ENCODE measurements around the gene KRTAP5-10.
"Not testable (repeated sequence)": the region's sequence is repeated elsewhere in the genome, so short reads cannot be mapped to it uniquely, and the experiment has no call there.

KRTAP5-10 gene, protein sequence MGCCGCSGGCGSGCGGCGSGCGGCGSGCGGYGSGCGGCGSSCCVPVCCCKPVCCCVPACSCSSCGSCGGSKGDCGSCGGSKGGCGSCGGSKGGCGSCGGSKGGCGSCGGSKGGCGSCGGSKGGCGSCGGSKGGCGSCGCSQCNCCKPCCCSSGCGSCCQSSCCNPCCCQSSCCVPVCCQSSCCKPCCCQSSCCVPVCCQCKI

DNA sequence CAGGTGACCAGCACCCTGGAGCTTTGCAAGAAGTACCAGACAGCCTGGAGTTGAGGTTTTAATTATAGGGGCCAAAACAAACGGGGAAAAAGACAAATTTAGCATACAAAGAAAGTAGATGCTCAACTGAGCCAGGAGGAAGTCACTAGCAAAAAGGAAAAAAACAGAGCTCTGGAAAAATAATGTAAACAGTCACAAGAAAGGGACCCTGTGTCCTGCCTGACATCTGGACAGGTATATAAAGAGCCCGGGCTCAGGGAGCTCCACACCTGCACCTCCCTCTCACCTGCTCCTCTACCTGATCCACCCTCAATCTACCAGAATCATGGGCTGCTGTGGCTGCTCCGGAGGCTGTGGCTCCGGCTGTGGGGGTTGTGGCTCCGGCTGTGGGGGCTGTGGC lies at the start of gene KRTAP5-10:
KRTAP5-10 (plus strand) TSS at position 301 of the 400 bp plus-strand sequence; CDS start at position 326, 25 bp downstream.
- no peak for DNase-seq

DNA sequence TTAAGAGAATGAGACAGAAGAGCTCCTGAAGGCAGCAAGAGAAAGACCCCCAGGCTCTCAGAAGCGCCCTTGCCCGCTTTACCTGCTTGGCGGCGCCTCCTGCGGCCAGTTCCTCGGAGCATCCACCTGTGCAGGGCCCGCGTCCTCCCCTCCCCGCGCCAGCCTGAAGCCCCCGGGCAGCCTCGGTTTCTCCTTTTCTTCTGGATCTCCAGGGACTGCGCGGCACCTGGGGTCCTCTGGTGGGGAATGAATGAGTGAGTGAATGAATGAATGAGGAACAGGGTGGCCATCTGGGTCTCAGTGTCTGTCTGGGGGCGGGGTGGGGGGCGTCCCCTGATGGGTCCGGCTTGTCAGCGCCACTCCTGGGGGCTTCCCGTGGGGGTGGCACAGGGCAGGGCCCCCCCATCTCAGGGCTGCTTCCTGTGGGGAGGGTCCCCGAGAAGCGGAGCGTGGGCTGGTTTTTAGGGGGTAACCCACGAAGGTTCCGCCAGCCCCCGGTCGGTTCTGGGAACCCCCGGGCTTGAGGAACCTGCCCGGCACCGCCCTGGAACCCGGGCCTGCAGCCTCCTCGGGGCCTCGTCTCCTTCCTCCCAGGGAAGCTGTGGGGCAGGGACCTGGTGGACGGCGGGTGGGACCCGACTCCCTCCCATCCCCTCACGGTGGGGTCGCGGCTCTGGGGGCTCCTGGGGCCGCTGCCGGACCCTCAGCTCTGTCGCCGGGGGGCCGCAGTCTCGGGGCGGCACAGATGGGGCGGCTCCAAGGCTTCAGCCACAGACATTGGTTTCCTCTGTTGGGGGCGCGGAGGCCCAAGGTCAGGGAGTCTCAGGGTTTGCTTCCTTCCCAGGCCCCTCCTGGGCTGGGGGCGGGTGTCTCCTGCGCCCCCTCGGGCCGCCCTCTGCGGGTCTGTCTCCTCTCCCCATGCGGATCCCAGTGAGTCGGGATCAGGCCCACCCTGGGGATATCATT lies 46.6 kb upstream of the KRTAP5-10 start:
- no peak for DNase-seq

DNA sequence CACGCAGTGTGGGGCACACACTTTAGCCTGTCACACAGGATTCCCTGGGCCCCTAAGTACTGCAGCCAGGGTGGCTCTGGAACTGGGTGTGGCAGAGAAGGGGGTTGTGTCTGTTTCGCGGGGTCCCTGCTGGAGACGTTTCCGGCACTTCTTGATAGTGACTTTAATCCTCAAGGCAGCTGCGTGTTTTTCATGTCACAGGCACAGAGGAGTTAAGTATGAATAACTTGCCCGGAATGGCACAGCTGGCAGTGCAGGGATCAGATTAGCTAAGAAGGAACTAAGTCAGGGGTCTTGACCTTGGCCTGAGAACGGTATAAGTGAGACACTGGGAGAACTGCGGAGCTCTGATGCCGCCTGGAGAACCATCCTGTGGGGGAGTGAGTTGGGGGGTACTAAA lies 45.8 kb upstream of the KRTAP5-10 start:
- no peak for DNase-seq

DNA sequence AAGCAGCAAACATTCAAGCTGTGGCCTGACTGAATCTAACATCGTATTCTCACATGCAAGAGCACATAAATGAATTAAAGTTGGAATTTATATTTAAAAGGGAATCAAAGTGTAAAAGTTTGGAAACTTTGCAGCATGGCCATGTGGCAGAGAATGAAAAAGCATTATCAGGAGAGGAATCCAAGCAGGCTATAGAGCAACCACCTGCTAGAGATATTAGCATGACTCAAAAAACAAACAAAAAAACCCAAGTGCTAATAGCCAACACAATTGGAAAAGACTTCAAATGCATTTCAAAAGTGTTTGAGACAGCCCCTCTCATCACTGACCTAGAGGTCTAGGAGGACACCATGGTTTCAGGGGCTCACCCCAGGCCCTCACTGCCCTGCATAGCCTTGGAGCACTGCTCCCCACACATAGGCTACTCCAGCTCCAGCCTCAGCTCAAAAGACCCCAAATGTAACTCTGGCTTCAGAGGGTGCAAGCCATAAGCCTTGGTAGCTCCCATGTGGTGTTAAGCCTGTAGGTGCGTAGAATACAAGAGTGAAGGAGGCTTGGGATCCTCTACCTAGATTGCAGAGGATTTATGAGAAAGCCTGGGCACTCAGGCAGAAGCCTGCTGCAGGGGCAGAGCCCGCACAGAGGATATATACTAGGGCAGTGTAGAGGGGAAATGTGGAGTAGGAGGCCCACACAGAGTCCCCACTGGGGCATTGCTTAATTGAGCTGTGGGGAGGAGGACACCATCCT lies 40.0 kb upstream of the KRTAP5-10 start:
- DNase-seq = no peak

DNA sequence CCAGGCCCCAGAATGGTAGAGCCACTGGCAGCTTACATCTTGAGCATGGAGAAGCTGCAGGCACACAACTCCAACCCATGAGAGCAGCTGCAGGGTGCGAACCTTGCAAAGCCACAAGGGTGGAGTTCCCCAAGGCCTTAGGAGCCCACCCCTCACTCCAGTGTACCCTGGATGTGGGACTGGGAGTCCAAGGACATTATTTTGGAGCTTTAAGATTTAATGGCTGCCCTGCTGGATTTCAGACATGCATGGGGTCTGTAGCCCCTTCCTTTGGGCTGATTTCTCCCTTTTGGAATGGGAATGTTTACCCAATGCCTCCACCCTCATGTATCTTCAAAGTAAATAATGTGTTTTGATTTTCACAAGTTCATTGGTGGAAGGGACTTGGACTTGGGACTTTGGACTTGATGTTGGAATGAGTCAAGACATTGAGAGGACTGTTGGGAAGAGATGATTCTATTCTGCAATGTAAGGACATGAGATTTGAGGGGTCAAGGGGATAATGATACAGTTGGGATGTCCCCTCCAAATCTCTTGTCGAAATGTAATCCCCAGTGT lies 39.3 kb upstream of the KRTAP5-10 start:
- DNase-seq = no peak

DNA sequence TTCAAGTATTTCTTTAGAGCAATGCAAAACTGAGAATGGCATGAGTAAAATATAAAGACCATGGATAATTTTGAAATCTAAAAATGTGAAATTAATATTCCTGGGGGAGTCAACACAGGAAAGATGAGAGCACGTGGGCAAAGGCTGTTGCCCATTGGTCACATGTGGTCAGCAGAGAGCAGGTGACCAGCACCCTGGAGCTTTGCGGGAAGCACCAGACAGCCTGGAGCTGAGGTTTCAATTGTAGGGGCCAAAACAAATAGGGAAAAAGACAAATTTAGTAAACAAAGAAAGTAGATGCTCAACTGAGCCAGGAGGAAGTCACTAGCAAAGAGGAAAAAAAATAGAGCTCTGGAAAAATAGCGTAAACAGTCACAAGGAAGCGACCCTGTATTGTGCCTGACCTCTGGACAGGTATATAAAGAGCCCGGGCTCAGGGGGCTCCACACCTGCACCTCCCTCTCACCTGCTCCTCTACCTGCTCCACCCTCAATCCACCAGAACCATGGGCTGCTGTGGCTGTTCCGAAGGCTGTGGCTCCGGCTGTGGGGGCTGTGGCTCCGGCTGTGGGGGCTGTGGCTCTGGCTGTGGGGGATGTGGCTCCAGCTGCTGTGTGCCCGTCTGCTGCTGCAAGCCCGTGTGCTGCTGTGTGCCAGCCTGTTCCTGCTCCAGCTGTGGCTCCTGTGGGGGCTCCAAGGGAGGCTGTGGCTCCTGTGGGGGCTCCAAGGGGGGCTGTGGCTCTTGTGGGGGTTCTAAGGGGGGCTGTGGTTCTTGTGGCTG lies 38.4 kb upstream of the KRTAP5-10 start, which contains the start of gene KRTAP5-7:
KRTAP5-7 (plus strand) TSS at position 472 of the 780 bp plus-strand sequence; CDS start at position 506, 34 bp downstream.
- DNase-seq = not testable (repeated sequence)

DNA sequence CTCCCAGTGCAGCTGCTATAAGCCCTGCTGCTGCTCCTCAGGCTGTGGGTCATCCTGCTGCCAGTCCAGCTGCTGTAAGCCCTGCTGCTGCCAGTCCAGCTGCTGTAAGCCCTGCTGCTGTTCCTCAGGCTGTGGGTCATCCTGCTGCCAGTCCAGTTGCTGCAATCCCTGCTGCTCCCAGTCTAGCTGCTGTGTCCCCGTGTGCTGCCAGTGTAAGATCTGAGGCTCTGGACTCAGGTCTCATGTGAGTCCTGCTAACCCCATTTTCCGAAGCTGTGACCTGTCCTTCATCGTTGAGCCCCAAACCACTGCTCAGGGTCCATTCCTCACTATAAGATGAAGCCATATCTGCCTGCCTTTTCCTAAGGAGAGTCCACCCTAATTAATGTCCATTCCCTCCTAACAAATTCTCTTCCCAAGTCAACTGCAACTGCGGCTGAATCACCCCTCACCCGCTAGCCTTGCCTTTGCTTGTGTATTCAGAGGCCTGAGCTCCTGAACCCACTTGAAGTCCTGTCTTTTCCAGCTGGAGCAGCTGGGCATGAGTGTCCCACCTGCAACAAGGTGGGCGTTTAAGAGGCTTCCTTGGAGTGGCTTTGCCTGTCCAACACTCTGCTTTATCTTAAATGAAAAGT lies 37.7 kb upstream of the KRTAP5-10 start:
- DNase-seq = no peak

DNA sequence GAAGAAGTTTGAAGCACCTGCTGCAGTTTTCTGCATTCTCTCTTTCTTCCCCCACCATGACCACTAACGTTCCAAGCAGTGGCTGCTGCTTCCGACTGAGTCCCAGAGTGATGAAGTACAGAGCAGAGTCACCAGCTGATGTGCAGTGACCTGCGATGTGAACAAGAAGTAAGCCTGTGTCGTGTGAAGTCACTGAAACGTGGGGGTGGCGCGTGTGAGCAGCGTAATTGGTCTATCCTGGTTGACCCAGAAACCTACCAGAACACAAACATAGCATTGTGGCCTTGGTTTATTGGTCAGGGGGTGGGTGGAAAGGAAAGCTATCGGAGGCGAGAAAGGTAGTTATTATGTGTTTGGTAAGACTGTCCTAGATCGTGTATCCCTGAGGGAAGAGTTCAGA lies 34.8 kb upstream of the KRTAP5-10 start:
- DNase-seq = no peak

DNA sequence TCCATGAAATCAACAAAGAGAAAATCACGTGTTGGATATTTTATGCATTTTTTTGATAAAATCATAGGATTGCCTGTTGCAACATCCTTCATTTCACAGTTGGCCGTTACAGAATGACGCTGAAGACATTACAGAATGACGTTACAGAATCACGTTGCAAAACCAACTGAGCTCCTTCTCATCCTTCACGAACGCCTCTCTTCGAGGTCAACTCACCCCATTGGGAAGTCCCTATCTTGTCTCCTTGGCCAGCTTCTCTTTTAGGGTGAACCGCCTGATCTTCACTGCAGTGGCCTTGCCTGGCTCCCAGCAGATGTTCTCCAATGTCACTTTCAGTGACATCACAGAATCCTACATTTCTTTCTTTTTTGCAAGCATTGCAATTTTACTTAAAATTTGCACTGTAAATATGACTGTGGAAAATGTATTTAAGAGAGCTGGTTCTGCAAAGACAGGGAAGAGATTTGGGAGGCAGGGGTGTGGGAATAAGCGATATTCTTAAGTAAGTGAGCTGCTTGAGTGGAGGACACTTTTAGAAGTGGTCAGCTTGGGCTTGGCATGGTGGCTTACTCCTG lies 33.2 kb upstream of the KRTAP5-10 start:
- no peak for DNase-seq

DNA sequence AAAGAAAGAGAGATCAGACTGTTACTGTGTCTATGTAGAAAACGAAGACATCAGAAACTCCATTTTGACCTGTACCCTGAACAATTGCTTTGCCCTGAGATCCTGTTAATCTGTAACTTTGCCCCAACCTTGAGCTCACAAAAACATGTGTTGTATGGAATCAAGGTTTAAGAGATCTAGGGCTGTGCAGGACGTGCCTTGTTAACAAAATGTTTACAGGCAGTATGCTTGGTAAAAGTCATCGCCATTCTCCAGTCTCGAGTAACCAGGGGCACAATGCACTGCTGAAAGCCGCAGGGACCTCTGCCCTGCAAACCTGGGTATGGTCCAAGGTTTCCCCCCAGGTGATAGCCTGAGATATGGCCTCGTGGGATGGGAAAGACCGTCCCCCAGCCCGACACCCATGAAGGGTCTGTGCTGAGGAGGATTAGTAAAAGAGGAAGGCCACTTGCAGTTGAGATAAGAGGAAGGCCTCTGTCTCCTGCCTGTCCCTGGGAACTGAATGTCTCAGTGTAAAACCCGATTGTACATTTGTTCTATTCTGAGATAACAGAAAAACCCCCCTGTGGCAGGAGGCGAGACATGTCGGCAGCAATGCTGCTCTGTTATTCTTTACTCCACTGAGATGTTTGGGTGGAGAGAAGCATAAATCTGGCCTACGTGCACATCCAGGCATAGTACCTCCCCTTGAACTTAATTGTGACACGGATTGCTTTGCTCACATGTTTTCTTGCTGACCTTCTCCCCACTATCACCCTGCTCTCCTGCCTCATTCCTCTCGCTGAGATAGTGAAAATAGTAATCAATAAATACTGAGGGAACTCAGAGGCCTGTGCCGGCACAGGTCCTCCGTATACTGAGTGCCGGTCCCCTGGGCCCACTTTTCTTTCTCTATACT lies 30.4 kb upstream of the KRTAP5-10 start:
- not testable (repeated sequence) for DNase-seq

DNA sequence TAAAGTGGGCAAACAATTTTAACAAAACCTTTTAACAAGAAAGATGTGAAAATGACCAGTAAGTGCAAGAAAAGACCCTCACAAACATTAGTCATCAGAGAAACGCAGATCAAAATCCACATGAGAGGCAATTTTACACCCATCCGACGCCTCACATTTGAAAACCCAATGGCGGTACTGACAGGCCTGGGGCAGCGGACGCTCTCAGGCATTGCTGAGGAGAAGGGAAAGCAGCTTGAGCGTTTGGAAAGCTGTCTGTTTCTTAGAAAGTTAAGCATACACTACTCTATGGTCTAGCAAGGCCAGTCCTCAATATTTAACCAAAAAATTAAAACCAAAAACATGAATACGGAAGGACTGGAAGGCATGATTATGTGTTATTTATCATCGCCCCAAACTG lies 29.5 kb upstream of the KRTAP5-10 start:
- DNase-seq = no peak

DNA sequence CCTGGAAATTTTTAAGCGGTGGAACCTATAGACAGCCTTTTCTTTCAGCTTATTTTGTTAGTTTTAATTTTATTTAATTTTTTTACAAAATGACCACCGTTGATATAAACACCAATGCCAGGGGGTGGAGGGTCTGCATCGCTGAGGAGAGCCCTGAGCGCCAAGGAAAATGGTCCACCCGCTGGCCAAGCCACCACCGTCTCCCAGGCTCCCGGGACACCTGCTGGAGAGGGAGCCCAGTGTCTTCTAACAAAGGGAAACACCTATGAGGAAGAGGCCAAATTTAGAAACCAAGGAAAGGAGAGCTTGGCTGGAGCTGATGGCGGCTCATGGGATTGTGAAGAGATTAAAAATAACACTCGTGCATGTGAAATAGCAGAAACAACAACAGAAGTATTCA lies 27.8 kb upstream of the KRTAP5-10 start:
- DNase-seq = no peak

DNA sequence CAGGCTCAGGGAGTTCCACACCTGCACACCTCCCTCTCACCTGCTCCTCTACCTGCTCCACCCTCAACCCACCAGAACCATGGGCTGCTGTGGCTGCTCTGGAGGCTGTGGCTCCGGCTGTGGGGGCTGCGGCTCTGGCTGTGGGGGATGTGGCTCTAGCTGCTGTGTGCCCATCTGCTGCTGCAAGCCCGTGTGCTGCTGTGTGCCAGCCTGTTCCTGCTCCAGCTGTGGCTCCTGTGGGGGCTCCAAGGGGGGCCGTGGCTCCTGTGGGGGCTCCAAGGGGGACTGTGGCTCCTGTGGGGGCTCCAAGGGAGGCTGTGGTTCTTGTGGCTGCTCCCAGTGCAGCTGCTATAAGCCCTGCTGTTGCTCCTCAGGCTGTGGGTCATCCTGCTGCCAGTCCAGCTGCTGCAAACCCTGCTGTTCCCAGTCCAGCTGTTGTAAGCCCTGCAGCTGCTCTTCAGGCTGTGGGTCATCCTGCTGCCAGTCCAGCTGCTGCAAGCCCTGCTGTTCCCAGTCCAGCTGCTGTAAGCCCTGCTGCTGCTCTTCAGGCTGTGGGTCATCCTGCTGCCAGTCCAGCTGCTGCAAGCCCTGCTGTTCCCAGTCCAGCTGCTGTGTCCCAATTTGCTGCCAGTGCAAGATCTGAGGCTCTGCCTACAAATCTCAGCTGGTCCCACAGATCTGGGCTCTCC lies 27.2 kb upstream of the KRTAP5-10 start, which contains the start of gene KRTAP5-8:
KRTAP5-8 (plus strand) TSS at position 49 of the 689 bp plus-strand sequence; CDS start at position 80, 31 bp downstream.
- not testable (repeated sequence) for DNase-seq

DNA sequence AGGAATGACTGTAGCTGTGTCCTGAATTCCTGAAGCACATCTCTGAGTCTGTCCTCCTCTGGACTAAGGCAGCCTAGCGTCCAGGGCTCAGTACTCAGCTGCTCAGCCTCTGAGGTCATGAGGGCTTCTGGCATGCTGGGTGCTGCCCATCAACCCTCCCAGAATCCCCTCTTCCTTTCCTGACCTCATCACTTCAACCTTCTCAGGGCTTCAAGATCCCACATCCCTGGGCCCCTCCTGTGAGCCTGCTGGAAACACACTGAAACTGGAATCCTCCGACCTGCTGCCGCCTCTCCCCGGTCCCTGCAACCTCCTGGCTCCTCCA lies 26.7 kb upstream of the KRTAP5-10 start:
- no peak for DNase-seq

DNA sequence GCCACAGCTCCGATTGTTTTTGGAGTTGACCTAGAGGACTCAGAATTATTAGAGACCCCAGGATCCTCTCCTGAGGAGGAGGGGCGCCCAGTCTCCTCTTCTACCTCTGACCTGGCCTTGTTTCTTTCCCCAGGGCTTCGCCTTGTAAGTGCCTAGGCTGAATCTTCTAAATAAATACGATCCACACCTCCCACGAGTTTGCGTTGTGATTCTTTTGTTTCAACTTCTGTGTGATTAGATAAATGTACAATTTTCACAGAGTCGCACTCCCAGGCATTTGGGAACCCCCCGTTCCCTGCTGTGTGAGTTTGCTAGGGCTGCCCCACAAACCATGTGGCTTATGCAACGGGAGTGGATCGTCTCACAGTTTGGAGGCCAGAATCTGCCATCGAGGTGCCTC lies 26.3 kb upstream of the KRTAP5-10 start:
- DNase-seq = no peak

DNA sequence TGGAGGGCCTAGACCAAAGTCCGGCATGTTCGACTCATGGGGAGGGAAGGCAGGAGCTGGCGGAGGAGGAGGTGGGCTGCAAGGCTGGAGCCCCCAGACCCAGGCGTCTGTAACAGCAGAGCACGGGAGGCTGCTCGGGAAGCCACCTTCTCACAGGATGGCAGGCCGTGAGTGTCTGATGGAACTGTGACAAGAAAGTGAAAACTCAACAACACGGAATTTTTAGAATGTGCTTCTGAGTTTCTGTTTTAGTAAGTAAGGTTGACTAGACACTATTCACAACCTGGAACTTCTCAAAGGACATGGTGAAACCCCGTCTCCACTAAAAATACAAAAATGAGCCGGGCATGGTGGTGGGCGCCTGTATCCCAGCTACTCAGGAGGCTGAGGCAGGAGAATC lies 25.4 kb upstream of the KRTAP5-10 start:
- not testable (repeated sequence) for DNase-seq

DNA sequence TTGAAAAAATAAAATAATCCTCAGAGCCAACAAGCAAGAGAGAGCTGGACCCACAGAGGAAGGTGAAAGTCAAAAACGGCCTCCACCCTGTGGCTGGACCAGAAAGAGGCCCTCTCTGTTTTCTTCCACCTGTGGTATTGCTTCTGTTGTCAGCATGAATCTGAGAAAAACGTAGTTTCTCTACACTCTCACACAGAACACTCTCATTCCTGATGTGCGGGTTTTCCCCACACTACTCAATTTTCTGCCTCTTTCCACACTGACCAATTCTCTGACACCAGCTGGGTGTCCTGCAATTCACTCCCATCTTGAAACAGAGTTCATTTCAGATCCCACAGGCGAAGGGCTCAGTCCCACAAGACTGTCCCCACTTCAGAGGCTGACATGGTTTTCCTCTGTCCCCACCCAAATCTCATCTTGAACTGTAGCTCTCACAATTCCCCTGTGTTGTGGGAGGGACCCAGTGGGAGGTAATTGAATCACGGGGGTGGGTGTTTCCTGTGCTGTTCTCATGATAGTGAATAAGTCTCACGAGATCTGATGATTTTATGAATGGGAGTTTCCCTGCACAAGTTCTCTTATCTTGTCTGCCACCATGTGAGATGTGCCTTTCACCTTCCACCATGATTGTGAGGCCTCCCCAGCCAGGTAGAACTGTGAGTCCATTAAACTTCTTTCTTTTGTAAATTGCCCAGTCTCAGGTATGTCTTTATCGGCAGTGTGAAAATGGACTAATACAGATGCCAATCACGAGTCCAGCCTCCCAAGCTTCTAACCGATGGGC lies 24.6 kb upstream of the KRTAP5-10 start:
- DNase-seq = not testable (repeated sequence)

DNA sequence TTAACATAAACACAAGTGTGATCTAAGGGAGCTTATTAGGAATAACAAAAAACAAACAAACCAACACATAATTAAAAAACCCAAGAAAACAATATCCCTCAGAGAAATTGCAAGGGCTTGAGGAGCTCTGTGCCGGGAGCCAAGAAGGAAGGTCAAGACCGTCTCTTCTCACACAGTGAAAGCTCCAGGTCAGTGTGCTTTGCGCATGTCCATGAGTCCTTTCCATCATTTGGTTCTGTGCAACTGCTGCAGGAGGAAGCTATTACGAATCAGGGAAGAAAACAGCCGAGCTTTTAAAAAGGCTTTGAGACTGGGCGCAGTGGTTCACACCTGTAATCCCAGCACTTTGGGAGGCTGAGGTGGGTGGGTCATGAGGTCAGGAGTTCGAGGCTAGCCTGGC lies 23.0 kb upstream of the KRTAP5-10 start:
- no peak for DNase-seq
